Astrocyte (in vitro differentiated cells and primary cell): ENCODE data around the gene MDH1B. TPM values are rescaled to one million over a fixed set of nuclear protein-coding genes. Genes with fewer than 3 reads are reported as not detected.

Experiments
- DNase-seq: peaks from one replicate; pipeline ENCODE4 v3.0.0-alpha.2; 2010; ENCODE audit warnings: low read depth
- FAIRE-seq: peaks from 2 replicates; lab custom pipeline; 2011; peaks lifted over from hg19 to GRCh38; lab: Jason Lieb, UNC
- H2AFZ ChIP-seq: 2 replicates; pipeline ENCODE4 v1.6.0; 2012; ENCODE audit warnings: low read depth, low read length, inconsistent platforms
- H3K27ac ChIP-seq: 2 replicates; pipeline ENCODE4 v1.5.1; 2011; ENCODE audit warnings: low read depth, low read length, inconsistent platforms
- H3K27me3 ChIP-seq: 2 replicates; pipeline ENCODE4 v1.6.0; 2011; ENCODE audit warnings: low read length, inconsistent platforms; ENCODE audit not compliant: insufficient read depth
- H3K36me3 ChIP-seq: 2 replicates; pipeline ENCODE4 v1.5.1; 2011; ENCODE audit warnings: low read length, inconsistent platforms; ENCODE audit not compliant: insufficient read depth
- H3K4me1 ChIP-seq: 2 replicates; pipeline ENCODE4 v1.5.1; 2011; ENCODE audit warnings: low read length, inconsistent platforms; ENCODE audit not compliant: insufficient read depth
- H3K4me2 ChIP-seq: 2 replicates; pipeline ENCODE4 v1.6.0; 2012; ENCODE audit warnings: low read length, inconsistent platforms
- H3K4me3 ChIP-seq: 2 replicates; pipeline ENCODE4 v1.5.1; 2011; ENCODE audit warnings: low read depth, mild to moderate bottlenecking, low read length, inconsistent platforms; ENCODE audit not compliant: insufficient read depth
- H3K79me2 ChIP-seq: 2 replicates; pipeline ENCODE4 v1.6.0; 2012; ENCODE audit warnings: mild to moderate bottlenecking, low read length, inconsistent platforms; ENCODE audit not compliant: insufficient read depth
- H3K9ac ChIP-seq: 2 replicates; pipeline ENCODE4 v1.6.0; 2012; ENCODE audit warnings: mild to moderate bottlenecking, low read length, inconsistent platforms
- H3K9me3 ChIP-seq: 2 replicates; pipeline ENCODE4 v1.5.1; 2012; ENCODE audit warnings: low read depth, mild to moderate bottlenecking, low read length, inconsistent platforms; ENCODE audit not compliant: insufficient read depth
- H4K20me1 ChIP-seq: 2 replicates; pipeline ENCODE4 v1.6.0; 2012; ENCODE audit warnings: low read length, inconsistent platforms; ENCODE audit not compliant: insufficient read depth
- H3K27ac Mint-ChIP-seq: one replicate; pipeline ENCODE4 v1.8.0; 2021; ENCODE audit warnings: mild to moderate bottlenecking, mixed read lengths; ENCODE audit not compliant: unreplicated experiment
- H3K27me3 Mint-ChIP-seq: one replicate; pipeline ENCODE4 v1.8.0; 2021; ENCODE audit warnings: low read depth, mixed read lengths; ENCODE audit not compliant: unreplicated experiment
- H3K36me3 Mint-ChIP-seq: one replicate; pipeline ENCODE4 v1.8.0; 2021; ENCODE audit warnings: low read depth, mixed read lengths; ENCODE audit not compliant: unreplicated experiment
- H3K4me1 Mint-ChIP-seq: one replicate; pipeline ENCODE4 v1.8.0; 2021; ENCODE audit warnings: low read depth, mixed read lengths; ENCODE audit not compliant: unreplicated experiment
- H3K4me3 Mint-ChIP-seq: one replicate; pipeline ENCODE4 v1.8.0; 2021; ENCODE audit warnings: mild to moderate bottlenecking, moderate library complexity, mixed read lengths; ENCODE audit not compliant: unreplicated experiment
- H3K9me3 Mint-ChIP-seq: one replicate; pipeline ENCODE4 v1.8.0; 2021; ENCODE audit warnings: mild to moderate bottlenecking, mixed read lengths; ENCODE audit not compliant: unreplicated experiment
- EZH2 ChIP-seq: IDR thresholded peaks from 2 replicates; pipeline ENCODE4 v1.6.1; 2012; ENCODE audit warnings: mild to moderate bottlenecking, low read length, inconsistent platforms; ENCODE audit not compliant: insufficient read depth
- total RNA-seq: library from RNA; stranded (reverse); gene quantifications from 2 replicates; pipeline ENCODE4 v1.2.1, GENCODE V29; 2021
- TF ChIP-seq, protein P1 (sequence below): IDR thresholded peaks from 2 replicates; pipeline ENCODE4 v1.5.1; 2011; ENCODE audit warnings: low read depth, mild to moderate bottlenecking, inconsistent platforms, low read length, moderate library complexity; ENCODE audit not compliant: insufficient read depth

MDH1B gene
- total RNA-seq, 1 donor from 2014 or later = 1.9 TPM

DNA sequence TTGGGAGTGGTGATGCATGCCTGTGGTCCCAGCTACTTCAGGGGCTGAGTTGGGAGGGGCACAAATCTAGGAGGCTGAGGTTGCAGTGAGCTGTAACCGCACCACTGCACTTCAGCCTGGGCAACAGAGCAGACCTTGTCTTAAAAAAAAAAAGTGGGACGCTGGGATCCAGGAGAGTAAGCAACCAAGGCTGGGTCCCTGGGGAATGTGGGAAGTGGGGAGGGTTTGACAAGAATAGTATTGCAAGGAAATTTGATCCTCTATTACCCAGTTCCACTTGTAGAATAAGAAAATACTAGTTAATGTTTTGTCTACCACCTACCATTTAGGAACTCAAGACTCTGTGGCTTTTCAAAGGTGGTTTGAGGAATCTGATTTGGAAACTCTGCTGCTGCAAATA is 25.9 kb downstream of the MDH1B start:
- no peak overlapping the region for H3K27ac ChIP-seq
- Mint-ChIP-seq H3K4me3 (no peak overlapping the region), H3K27me3 (peaks cover 4% of the 10 kb centered on the region), H3K27ac (no peak overlapping the region), H3K9me3 (no peaks in the 10 kb centered on the region), H3K4me1 (no peaks in the 10 kb centered on the region), H3K36me3 (no peaks in the 10 kb centered on the region)
- no peak overlapping the region for H2AFZ ChIP-seq
- no peaks in the 10 kb centered on the region for H3K79me2 ChIP-seq
- no peak overlapping the region for H3K4me3 ChIP-seq
- no peak for DNase-seq
- FAIRE-seq = no peak
- no peaks in the 10 kb centered on the region for H3K36me3 ChIP-seq
- H4K20me1 ChIP-seq = no peaks in the 10 kb centered on the region
- H3K9me3 ChIP-seq = no peaks in the 10 kb centered on the region
- no peak for TF ChIP-seq EZH2
- TF ChIP-seq, protein P1, sequence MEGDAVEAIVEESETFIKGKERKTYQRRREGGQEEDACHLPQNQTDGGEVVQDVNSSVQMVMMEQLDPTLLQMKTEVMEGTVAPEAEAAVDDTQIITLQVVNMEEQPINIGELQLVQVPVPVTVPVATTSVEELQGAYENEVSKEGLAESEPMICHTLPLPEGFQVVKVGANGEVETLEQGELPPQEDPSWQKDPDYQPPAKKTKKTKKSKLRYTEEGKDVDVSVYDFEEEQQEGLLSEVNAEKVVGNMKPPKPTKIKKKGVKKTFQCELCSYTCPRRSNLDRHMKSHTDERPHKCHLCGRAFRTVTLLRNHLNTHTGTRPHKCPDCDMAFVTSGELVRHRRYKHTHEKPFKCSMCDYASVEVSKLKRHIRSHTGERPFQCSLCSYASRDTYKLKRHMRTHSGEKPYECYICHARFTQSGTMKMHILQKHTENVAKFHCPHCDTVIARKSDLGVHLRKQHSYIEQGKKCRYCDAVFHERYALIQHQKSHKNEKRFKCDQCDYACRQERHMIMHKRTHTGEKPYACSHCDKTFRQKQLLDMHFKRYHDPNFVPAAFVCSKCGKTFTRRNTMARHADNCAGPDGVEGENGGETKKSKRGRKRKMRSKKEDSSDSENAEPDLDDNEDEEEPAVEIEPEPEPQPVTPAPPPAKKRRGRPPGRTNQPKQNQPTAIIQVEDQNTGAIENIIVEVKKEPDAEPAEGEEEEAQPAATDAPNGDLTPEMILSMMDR = no peak
- H3K4me2 ChIP-seq = no peak overlapping the region
- no peak overlapping the region for H3K9ac ChIP-seq
- H3K4me1 ChIP-seq = no peaks in the 10 kb centered on the region
- no peaks in the 10 kb centered on the region for H3K27me3 ChIP-seq

DNA sequence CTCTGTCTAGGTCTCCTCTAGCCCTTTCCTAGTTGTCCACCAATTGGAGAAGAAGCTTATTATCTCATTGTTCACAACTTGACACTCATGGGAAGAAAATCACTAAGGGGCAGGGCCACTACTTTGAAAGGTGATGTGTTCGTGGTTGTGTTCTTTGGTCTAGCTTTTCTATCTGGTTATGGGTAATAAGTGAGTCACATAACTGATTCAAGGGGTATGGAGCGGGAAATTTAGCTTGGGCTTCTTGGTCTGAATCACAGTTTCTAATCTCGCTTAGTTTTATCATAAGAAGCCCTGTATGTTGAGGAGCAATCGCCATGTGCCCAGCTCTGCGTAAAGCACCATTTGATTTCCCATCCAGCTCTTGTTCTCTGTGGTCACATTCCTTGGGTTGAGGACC is 28.2 kb downstream of the MDH1B start:
- no peaks in the 10 kb centered on the region for H4K20me1 ChIP-seq
- H3K27ac ChIP-seq = no peak overlapping the region
- H3K9me3 Mint-ChIP-seq = peaks cover 2% of the 10 kb centered on the region
- no peak for FAIRE-seq
- no peak overlapping the region for H3K4me3 ChIP-seq
- no peaks in the 10 kb centered on the region for H3K79me2 ChIP-seq
- peaks cover 4% of the 10 kb centered on the region for H3K27me3 Mint-ChIP-seq
- no peaks in the 10 kb centered on the region for H3K27me3 ChIP-seq
- no peaks in the 10 kb centered on the region for H3K4me1 Mint-ChIP-seq
- no peaks in the 10 kb centered on the region for H3K36me3 ChIP-seq
- H3K9ac ChIP-seq = no peak overlapping the region
- H3K4me3 Mint-ChIP-seq = no peak overlapping the region
- no peak overlapping the region for H3K4me2 ChIP-seq
- no peak for DNase-seq
- H2AFZ ChIP-seq = no peak overlapping the region
- no peaks in the 10 kb centered on the region for H3K36me3 Mint-ChIP-seq
- no peak overlapping the region for H3K27ac Mint-ChIP-seq
- no peak for TF ChIP-seq EZH2
- TF ChIP-seq, protein P1 = no peak
- no peaks in the 10 kb centered on the region for H3K4me1 ChIP-seq
- H3K9me3 ChIP-seq = no peaks in the 10 kb centered on the region

DNA sequence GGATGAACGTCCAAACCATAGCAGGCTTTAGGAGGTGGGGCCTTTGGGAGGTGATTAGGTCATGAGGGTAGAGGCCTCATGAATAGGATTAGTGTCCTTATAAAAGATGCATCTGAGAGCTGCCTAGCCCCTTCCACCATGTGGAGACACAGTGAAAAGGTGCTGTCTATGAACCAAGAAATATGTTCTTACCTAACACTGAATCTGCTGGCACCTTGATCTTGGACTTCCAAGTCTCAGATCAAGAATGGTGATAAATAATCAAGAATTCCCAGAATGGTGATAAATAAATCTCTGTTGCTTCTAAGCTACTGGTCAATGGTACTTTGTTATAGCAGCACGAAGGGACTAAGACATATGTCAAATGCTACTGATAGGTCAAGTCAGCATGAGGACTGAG is 31.8 kb downstream of the MDH1B start:
- no peaks in the 10 kb centered on the region for H3K36me3 ChIP-seq
- Mint-ChIP-seq H3K4me3 (no peak overlapping the region), H3K4me1 (no peaks in the 10 kb centered on the region), H3K9me3 (peaks cover 2% of the 10 kb centered on the region), H3K36me3 (no peaks in the 10 kb centered on the region), H3K27ac (no peak overlapping the region), H3K27me3 (peaks cover 7% of the 10 kb centered on the region)
- no peaks in the 10 kb centered on the region for H3K9me3 ChIP-seq
- H3K4me3 ChIP-seq = no peak overlapping the region
- no peak for DNase-seq
- H3K27me3 ChIP-seq = no peaks in the 10 kb centered on the region
- no peak overlapping the region for H3K27ac ChIP-seq
- FAIRE-seq = no peak
- H4K20me1 ChIP-seq = no peaks in the 10 kb centered on the region
- no peak overlapping the region for H3K4me2 ChIP-seq
- no peaks in the 10 kb centered on the region for H3K4me1 ChIP-seq
- no peak overlapping the region for H3K9ac ChIP-seq
- TF ChIP-seq, protein P1 = no peak
- no peaks in the 10 kb centered on the region for H3K79me2 ChIP-seq
- no peak overlapping the region for H2AFZ ChIP-seq
